Esophagus squamous epithelium (tissue), 4 donors: ENCODE results near the gene SEC14L6.

Experiments used
- POLR2A ChIP-seq, 4 donors: fragments of 450-650 bp; IDR thresholded peaks; one replicate each; pipeline ENCODE4 v1.6.1; 2017; ENCODE audit warnings: antibody characterized with exemption in 4 of 4, mild to moderate bottlenecking in 4 of 4, moderate library complexity in 3 of 4
- TF ChIP-seq, protein P1 (sequence below), 6 experiments: fragments of 450-650 bp in 4 of 6; fragments of 200-600 bp in 2 of 6; sonication (generic) in 2 of 6; IDR thresholded peaks; one replicate each; pipeline ENCODE4 v1.5.1; 2016 to 2019; ENCODE audit warnings: antibody characterized with exemption in 6 of 6, mild to moderate bottlenecking in 4 of 6, moderate library complexity in 4 of 6

DNA sequence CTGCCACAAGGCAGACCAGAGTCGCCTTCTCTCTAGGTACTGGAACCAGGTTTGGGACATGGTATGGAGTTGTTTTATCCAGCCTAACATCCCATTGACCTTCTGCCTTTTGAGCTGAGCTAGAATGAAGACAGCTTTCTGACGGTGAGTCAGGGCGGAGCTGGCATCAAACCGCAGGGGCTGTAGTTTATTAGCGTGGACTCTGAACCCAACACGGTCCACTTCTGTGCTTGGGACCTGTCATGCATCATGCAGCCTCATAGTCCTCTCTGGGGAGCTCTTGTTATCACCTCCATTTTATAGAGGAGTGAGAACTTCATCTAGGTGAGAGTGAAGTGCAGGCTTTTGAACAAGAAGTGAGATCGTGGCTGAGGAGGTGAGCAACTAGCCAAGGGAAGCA lies 19.6 kb upstream of the SEC14L6 start:
- TF ChIP-seq, protein P1, sequence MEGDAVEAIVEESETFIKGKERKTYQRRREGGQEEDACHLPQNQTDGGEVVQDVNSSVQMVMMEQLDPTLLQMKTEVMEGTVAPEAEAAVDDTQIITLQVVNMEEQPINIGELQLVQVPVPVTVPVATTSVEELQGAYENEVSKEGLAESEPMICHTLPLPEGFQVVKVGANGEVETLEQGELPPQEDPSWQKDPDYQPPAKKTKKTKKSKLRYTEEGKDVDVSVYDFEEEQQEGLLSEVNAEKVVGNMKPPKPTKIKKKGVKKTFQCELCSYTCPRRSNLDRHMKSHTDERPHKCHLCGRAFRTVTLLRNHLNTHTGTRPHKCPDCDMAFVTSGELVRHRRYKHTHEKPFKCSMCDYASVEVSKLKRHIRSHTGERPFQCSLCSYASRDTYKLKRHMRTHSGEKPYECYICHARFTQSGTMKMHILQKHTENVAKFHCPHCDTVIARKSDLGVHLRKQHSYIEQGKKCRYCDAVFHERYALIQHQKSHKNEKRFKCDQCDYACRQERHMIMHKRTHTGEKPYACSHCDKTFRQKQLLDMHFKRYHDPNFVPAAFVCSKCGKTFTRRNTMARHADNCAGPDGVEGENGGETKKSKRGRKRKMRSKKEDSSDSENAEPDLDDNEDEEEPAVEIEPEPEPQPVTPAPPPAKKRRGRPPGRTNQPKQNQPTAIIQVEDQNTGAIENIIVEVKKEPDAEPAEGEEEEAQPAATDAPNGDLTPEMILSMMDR (IDR thresholded peaks at IDR 0.05), result no peak
- no peak for TF ChIP-seq POLR2A (IDR thresholded peaks at IDR 0.05)
